Neural progenitor cell (in vitro differentiated cells): ENCODE data around the gene ERICH6B.

ENCODE experiments used
- EZH2 ChIP-seq: fragments of 200-600 bp; sonication (generic); IDR thresholded peaks from 2 replicates; pipeline ENCODE4 v1.6.1; 2017; ENCODE audit warnings: antibody characterized with exemption, mild to moderate bottlenecking, moderate library complexity
- EZH2phosphoT487 ChIP-seq: fragments of 200-600 bp; sonication (generic); IDR thresholded peaks from 2 replicates; pipeline ENCODE4 v1.6.1; 2017; ENCODE audit warnings: antibody characterized with exemption
- TF ChIP-seq, protein P1 (sequence below): fragments of 200-600 bp; sonication (generic); IDR thresholded peaks from 2 replicates; pipeline ENCODE4 v1.5.1; 2017; ENCODE audit warnings: antibody characterized with exemption, mild to moderate bottlenecking

DNA sequence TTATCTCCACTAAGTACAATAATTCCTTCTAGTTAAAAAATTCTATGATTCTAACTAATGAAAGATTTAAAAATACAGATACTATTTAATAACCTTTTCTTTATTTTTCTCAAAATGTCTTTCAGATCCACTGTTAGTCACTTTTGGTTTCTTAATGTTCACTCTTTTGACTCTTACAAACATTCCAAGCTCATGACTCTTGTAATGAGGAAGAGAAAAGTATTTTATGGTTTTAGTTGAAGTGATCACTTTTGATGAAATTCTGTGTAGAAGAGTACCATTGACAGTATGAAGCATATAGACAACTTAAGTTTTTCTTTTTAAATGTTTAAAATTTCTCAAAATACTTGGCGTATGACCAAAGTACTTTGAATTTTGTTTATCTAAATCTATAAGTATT is 123.0 kb downstream of the ERICH6B start:
- TF ChIP-seq, protein P1, sequence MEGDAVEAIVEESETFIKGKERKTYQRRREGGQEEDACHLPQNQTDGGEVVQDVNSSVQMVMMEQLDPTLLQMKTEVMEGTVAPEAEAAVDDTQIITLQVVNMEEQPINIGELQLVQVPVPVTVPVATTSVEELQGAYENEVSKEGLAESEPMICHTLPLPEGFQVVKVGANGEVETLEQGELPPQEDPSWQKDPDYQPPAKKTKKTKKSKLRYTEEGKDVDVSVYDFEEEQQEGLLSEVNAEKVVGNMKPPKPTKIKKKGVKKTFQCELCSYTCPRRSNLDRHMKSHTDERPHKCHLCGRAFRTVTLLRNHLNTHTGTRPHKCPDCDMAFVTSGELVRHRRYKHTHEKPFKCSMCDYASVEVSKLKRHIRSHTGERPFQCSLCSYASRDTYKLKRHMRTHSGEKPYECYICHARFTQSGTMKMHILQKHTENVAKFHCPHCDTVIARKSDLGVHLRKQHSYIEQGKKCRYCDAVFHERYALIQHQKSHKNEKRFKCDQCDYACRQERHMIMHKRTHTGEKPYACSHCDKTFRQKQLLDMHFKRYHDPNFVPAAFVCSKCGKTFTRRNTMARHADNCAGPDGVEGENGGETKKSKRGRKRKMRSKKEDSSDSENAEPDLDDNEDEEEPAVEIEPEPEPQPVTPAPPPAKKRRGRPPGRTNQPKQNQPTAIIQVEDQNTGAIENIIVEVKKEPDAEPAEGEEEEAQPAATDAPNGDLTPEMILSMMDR: no peak
- TF ChIP-seq EZH2 (no peak), EZH2phosphoT487 (no peak)
